ENCODE data around the gene TMEM239. TPM values are rescaled to one million over a fixed set of nuclear protein-coding genes. Genes with fewer than 3 reads are reported as not detected.

The TMEM239 gene
- total RNA-seq, 2 donors from 2014 or later = not detected

DNA sequence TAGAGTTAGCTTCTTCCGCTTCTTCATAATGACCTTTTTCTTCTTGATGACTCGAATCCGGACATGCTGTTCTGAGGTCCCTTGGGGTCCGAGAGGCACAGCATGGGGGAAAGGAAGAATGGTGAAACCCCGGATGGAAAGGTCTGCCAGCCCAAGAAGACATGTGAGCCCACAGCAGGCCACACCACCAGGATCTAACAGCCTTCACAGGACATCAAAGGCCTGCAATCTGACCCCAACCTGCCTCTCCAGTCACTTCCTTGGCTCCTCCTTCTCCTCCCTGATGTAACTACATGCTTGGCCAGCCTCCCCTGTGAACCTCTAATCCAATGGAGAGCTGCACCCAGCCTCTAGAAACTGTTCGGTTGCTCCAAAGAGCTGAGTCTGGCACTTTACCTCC lies 17.4 kb upstream of the TMEM239 start:
- H3K4me1 ChIP-seq = peaks cover 23% of the 10 kb centered on the region
- ATAC-seq = no peak
- no peaks in the 10 kb centered on the region for H3K36me3 ChIP-seq (replicated peaks in 1 of 2; ENCODE audit: insufficient read depth in 1 of 2, low read depth in 2 of 2)
- H3K4me3 ChIP-seq = no peak overlapping the region
- intact Hi-C loops (cut with DNase I) = no loop called here
- DNase-seq = no peak
- 58 to 93% methylated on average over 5 to 6 of the region's 6 CpGs for WGBS, 2 donors
- H3K27me3 ChIP-seq = peaks cover 0 to 7% of the 10 kb centered on the region in 2 donors
- H3K9me3 ChIP-seq = no peaks in the 10 kb centered on the region
- no peak overlapping the region for H3K27ac ChIP-seq
- TF ChIP-seq POLR2A (IDR thresholded peaks at IDR 0.05) = no peak
- TF ChIP-seq, protein P1, sequence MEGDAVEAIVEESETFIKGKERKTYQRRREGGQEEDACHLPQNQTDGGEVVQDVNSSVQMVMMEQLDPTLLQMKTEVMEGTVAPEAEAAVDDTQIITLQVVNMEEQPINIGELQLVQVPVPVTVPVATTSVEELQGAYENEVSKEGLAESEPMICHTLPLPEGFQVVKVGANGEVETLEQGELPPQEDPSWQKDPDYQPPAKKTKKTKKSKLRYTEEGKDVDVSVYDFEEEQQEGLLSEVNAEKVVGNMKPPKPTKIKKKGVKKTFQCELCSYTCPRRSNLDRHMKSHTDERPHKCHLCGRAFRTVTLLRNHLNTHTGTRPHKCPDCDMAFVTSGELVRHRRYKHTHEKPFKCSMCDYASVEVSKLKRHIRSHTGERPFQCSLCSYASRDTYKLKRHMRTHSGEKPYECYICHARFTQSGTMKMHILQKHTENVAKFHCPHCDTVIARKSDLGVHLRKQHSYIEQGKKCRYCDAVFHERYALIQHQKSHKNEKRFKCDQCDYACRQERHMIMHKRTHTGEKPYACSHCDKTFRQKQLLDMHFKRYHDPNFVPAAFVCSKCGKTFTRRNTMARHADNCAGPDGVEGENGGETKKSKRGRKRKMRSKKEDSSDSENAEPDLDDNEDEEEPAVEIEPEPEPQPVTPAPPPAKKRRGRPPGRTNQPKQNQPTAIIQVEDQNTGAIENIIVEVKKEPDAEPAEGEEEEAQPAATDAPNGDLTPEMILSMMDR (IDR thresholded peaks at IDR 0.05) = no peak

DNA sequence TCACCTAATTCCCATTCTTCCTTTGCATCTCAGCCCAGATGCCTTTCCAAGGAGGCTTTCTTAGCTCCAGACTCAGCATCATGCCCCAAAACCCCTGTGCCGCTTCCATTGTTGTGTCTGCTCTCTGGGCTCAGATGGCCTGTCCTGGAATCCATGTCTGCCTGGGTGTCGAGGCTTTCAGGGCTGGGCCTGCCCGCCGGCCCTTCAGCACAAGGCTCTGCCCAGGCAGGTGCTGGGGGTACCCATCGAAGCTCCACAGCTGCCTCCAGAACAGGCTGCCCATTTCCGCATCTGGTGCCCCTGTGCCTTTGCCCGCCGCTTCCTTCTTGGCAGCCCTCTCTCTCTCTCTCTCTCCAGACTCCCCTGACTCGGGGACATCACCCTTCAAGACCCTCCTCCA lies 16.9 kb upstream of the TMEM239 start:
- no peak overlapping the region for H3K4me3 ChIP-seq

DNA sequence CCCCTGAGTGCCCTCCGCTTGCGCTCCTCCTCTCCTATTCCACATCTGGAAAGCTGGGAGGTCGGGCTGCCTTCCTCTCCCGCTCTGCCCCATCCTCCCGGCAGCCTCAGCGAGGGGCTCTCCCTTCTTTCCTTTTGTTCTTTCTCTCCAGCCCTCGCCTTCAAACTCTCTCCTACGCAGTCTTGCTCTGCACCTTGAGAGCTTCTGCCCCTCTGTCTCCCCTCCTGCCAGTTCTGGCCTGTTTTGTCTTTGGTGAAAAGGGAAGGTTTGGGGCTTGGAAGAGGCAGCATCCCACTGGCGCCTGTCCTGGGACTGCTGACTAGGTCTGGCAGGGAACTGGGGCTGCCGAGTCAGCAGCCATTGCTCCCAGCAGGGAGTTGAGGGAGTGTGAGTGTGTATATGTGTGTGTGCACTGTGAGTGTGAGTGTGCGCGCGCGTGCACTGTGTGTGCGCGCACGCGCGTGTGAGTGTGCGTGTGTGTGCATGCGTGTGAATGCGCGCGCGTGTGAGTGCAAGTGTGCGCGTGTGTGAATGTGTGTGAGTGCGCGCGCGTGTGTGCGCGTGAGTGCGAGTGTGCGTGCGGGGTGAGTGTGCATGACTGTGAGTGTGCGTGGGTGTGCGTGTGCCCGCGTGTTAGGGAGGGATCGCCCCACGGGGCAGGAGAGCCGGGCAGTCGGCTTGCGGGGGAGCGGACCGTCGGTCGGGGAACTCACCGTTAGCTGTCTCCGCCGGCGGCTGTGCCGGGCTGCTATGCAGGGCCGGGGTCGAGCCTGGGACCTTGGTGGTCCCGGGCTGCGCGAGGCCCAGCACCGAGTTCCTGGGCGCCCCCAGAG lies 16.3 kb upstream of the TMEM239 start:
- Histone ChIP-seq H3K4me3 (no peak overlapping the region), H3K9me3 (no peaks in the 10 kb centered on the region), H3K27ac (no peak overlapping the region), H3K36me3 (replicated peaks in 1 of 2; ENCODE audit: insufficient read depth in 1 of 2, low read depth in 2 of 2) (no peaks in the 10 kb centered on the region), H3K27me3 (peaks cover 0 to 9% of the 10 kb centered on the region in 2 donors), H3K4me1 (peaks cover 23% of the 10 kb centered on the region)
- intact Hi-C loops (cut with DNase I) = no loop called here
- no peak for ATAC-seq
- no peak for TF ChIP-seq POLR2A (IDR thresholded peaks at IDR 0.05)
- TF ChIP-seq, protein P1 (IDR thresholded peaks at IDR 0.05) = no peak
- no peak for DNase-seq
- WGBS, 2 donors = 4 to 8% methylated on average over 10 to 53 of the region's 61 CpGs

More for the DNA sequence above, 16.9 kb upstream of the TMEM239 start:
- Histone ChIP-seq H3K9me3 (no peaks in the 10 kb centered on the region), H3K27me3 (peaks cover 0 to 9% of the 10 kb centered on the region in 2 donors), H3K4me1 (peaks cover 23% of the 10 kb centered on the region), H3K27ac (no peak overlapping the region), H3K36me3 (replicated peaks in 1 of 2; ENCODE audit: insufficient read depth in 1 of 2, low read depth in 2 of 2) (no peaks in the 10 kb centered on the region)
- DNase-seq (no peak), ATAC-seq (no peak)
- 55 to 63% methylated on average over 8 to 9 of the region's 9 CpGs for WGBS, 2 donors
- intact Hi-C loops (cut with DNase I) = no loop called here
- TF ChIP-seq, protein P1 (IDR thresholded peaks at IDR 0.05) = no peak
- no peak for TF ChIP-seq POLR2A (IDR thresholded peaks at IDR 0.05)

DNA sequence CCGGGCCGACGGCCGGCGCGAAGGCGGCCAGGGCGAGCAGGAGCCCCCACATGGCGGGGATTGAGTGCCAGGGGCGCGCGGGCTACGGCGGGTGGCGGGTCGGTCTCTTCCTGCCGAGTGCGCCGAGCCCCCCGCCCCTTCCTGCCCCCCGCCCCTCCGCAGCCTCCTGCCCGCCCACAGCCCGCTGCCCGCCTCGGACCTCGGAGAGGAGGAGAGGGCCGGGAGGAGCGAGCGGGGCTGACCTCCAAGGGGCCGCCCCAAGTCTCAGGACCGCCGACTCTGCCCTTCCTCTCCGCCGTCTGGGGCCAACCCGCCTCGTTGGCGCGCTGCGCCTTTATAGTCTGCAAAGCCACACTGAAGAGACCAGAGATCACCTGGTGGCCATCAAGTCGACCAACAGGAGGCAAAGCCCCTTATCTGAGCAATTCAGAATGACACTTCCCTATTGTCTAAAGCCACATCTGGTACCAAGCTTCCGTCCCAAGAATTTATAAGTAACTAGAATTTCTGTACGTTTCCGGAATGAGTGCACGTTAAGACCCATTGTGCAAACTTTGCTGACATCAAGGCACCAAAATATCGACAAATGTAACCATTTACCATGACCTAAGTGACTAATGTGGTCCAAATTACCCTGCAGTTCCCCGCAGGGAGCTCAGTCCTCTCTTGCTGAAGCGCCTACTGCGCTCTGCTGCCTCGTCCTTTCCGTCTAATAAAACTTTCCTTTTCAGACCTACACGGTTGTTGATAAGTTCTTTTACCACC lies 15.5 kb upstream of the TMEM239 start, which contains the start of gene CPXM1:
TSS of gene CPXM1 (minus strand) at position 107 of the 765 bp plus-strand sequence. CDS start at position 52, 55 bp downstream.
- Histone ChIP-seq H3K4me1 (peaks cover 23% of the 10 kb centered on the region), H3K27ac (no peak within 1 kb of the TSS), H3K9me3 (no peaks in the 10 kb centered on the region), H3K27me3 (peaks cover 0 to 9% of the 10 kb centered on the region in 2 donors), H3K36me3 (replicated peaks in 1 of 2; ENCODE audit: insufficient read depth in 1 of 2, low read depth in 2 of 2) (no peaks in the 10 kb centered on the region), H3K4me3 (no peak within 1 kb of the TSS)
- TF ChIP-seq, protein P1 (IDR thresholded peaks at IDR 0.05) = no peak
- no peak for TF ChIP-seq POLR2A (IDR thresholded peaks at IDR 0.05)
- WGBS, 2 donors = 2 to 6% methylated on average over 11 to 42 of the region's 52 CpGs
- intact Hi-C loops (cut with DNase I) = no loop called here
- ATAC-seq (no peak), DNase-seq (no peak)
